ENCODE data around the gene ARAP3.

Gene ARAP3

DNA sequence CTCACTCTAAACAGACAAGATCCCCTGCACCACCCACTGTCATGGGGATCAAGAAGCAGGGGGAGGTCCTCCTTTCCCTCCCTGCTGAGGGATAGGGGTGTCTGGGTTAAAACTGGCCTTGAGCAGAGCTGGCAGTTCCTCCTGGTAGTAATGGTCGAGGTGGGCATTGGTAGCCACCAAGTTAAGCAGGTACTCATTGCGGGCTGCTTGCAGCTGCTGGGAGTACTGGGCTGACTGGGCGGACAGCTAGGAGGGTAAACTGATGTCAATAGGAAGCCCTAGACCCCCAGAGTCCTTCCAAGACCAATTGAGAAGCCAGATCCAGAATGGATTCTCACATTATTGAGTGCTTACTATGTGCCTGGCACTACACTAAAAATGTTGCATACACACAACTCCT is 34.2 kb downstream of the ARAP3 start:
- no peak overlapping the region for H3K4me3 ChIP-seq (ENCODE audit: control insufficient read depth in 1 of 7, extremely low read depth in 1 of 7, insufficient read depth in 4 of 7, low read depth in 2 of 7, low read length in 6 of 7)
- no peak for DNase-seq
- H3K27ac ChIP-seq (ENCODE audit: insufficient read depth in 1 of 2, low read depth in 1 of 2, low read length in 2 of 2, poor library complexity in 1 of 2, severe bottlenecking in 2 of 2) = no peak overlapping the region
- H3K27me3 ChIP-seq (replicated peaks in 2 of 5; ENCODE audit: control insufficient read depth in 4 of 5, insufficient read depth in 5 of 5, low read length in 4 of 5) = no peaks in the 10 kb centered on the region
- peaks cover 5 to 15% (median 12%) of the 10 kb centered on the region in 4 experiments for H3K4me1 ChIP-seq (ENCODE audit: control extremely low read depth in 1 of 4, control insufficient read depth in 4 of 4, insufficient read depth in 4 of 4, low read length in 3 of 4)
- CTCF ChIA-PET = interaction anchor here (1.0 kb wide), 1 partner anchor 27 kb away, joined by 3 read pairs; no protein-coding TSS in a partner anchor
- WGBS (ENCODE audit: insufficient coverage) = 100% methylated on average over 2 of the region's 3 CpGs
- no peaks in the 10 kb centered on the region for H3K9me3 ChIP-seq (ENCODE audit: control extremely low read depth in 1 of 5, control insufficient read depth in 4 of 5, insufficient read depth in 2 of 5, low read depth in 1 of 5, low read length in 4 of 5)
- peaks cover 2 to 45% (median 23%) of the 10 kb centered on the region in 4 experiments for H3K36me3 ChIP-seq (ENCODE audit: control insufficient read depth in 4 of 4, insufficient read depth in 4 of 4, low read length in 3 of 4)
- POLR2A ChIA-PET = interaction anchor here (0.7 kb wide), 1 partner anchor 856 kb away, joined by 3 read pairs; no protein-coding TSS in a partner anchor

DNA sequence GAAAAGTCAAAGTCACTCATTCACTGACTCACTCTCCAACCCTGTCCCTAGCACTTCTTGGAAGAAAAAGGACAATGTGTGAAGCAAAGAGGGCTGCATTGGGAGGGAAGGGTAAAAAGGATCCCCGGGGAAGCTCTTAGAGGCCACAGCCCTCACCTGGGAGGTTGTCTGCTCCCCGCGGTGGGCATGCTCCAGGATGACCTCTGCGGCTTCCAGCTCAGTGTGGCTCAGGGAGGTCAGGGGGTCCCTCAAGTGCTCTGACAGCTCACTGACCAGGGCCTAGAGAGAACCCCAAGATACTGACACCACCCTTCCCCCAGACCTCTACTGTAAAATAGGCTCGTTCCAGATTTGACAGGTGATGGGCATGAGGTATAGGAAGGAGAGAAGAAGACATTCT is 34.8 kb downstream of the ARAP3 start:
- no peak overlapping the region for H3K27ac ChIP-seq (ENCODE audit: insufficient read depth in 1 of 2, low read depth in 1 of 2, low read length in 2 of 2, poor library complexity in 1 of 2, severe bottlenecking in 2 of 2)
- POLR2A ChIA-PET = no interaction called here

DNA sequence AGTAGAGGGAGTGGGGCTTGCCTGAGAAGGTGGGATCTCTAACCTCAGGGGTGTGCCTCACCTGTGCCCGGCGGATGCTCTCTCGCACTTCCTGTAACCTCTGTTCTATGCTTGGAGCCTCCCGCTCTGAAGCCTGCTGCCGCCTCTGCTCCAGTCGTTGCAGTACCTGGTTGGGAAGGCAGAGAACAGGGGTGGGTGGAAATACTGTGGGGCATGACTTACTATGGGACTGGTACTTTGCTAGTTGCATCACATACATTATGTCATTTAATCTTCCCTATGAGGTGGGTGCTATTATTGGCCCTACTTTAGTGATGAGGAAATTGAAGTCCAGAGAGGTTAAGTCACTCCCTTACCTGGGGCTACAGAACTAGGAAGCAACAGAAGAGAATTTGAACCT is 36.0 kb downstream of the ARAP3 start:
- 100% methylated on average over 3 of the region's 6 CpGs for WGBS (ENCODE audit: insufficient coverage)
- no peak for DNase-seq
- no peak overlapping the region for H3K27ac ChIP-seq (ENCODE audit: insufficient read depth in 1 of 2, low read depth in 1 of 2, low read length in 2 of 2, poor library complexity in 1 of 2, severe bottlenecking in 2 of 2)
- H3K27me3 ChIP-seq (replicated peaks in 2 of 5; ENCODE audit: control insufficient read depth in 4 of 5, insufficient read depth in 5 of 5, low read length in 4 of 5) = no peaks in the 10 kb centered on the region
- H3K4me1 ChIP-seq (ENCODE audit: control extremely low read depth in 1 of 4, control insufficient read depth in 4 of 4, insufficient read depth in 4 of 4, low read length in 3 of 4) = peaks cover 0 to 7% (median 5%) of the 10 kb centered on the region in 4 experiments
- ChIA-PET POLR2A (no interaction called here), CTCF (interaction anchor here (1.3 to 1.4 kb wide), 2 partner anchors 8 to 14 kb away, joined by 3 read pairs; no protein-coding TSS in a partner anchor)
- no peaks in the 10 kb centered on the region for H3K9me3 ChIP-seq (ENCODE audit: control extremely low read depth in 1 of 5, control insufficient read depth in 4 of 5, insufficient read depth in 2 of 5, low read depth in 1 of 5, low read length in 4 of 5)
- no peak overlapping the region for H3K4me3 ChIP-seq (ENCODE audit: control insufficient read depth in 1 of 7, extremely low read depth in 1 of 7, insufficient read depth in 4 of 7, low read depth in 2 of 7, low read length in 6 of 7)
- H3K36me3 ChIP-seq (ENCODE audit: control insufficient read depth in 4 of 4, insufficient read depth in 4 of 4, low read length in 3 of 4) = peaks cover 2 to 53% (median 25%) of the 10 kb centered on the region in 4 experiments

More for the DNA sequence above, 34.8 kb downstream of the ARAP3 start:
- no peaks in the 10 kb centered on the region for H3K27me3 ChIP-seq (replicated peaks in 2 of 5; ENCODE audit: control insufficient read depth in 4 of 5, insufficient read depth in 5 of 5, low read length in 4 of 5)
- H3K4me3 ChIP-seq (ENCODE audit: control insufficient read depth in 1 of 7, extremely low read depth in 1 of 7, insufficient read depth in 4 of 7, low read depth in 2 of 7, low read length in 6 of 7) = no peak overlapping the region
- CTCF ChIA-PET = interaction anchor here (1.0 to 1.4 kb wide), 4 partner anchors 9 to 27 kb away, joined by 3 read pairs; no protein-coding TSS in a partner anchor
- peaks cover 5 to 14% (median 12%) of the 10 kb centered on the region in 4 experiments for H3K4me1 ChIP-seq (ENCODE audit: control extremely low read depth in 1 of 4, control insufficient read depth in 4 of 4, insufficient read depth in 4 of 4, low read length in 3 of 4)
- WGBS (ENCODE audit: insufficient coverage) = 98% methylated on average over 5 of the region's 5 CpGs
- peaks cover 2 to 48% (median 25%) of the 10 kb centered on the region in 4 experiments for H3K36me3 ChIP-seq (ENCODE audit: control insufficient read depth in 4 of 4, insufficient read depth in 4 of 4, low read length in 3 of 4)
- no peaks in the 10 kb centered on the region for H3K9me3 ChIP-seq (ENCODE audit: control extremely low read depth in 1 of 5, control insufficient read depth in 4 of 5, insufficient read depth in 2 of 5, low read depth in 1 of 5, low read length in 4 of 5)
- DNase-seq = no peak

DNA sequence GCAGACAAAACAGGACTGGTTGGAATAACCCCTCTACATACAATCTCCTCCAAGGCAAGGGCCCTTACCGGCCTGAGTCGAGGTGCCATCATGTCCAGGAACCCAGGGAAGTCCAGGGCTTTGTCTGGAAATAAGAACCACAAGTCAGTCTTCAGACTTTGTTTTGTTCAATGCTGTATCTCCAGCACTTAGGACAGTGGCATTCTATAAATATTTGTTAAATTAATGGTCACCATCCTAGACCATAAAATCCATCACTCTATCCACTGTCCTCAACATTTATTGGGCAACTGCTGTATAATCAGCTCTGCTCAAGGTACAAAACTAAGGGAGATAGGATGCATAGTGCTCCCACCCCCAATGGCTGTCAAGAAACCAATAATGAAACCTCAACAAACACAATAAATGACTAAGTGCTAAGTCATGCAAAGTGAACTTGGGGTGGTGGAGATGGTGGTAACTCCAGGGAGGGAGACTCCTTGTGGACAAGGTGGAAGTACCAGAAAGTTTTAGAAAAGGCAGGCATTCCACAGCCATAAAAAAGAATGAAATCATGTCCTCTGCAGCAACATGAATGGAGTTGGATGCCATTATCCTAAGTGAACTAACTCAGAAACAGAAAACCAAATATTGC is 40.3 kb downstream of the ARAP3 start:
- peaks cover 0 to 19% (median 15%) of the 10 kb centered on the region in 4 experiments for H3K4me1 ChIP-seq (ENCODE audit: control extremely low read depth in 1 of 4, control insufficient read depth in 4 of 4, insufficient read depth in 4 of 4, low read length in 3 of 4)
- no peaks in the 10 kb centered on the region for H3K9me3 ChIP-seq (ENCODE audit: control extremely low read depth in 1 of 5, control insufficient read depth in 4 of 5, insufficient read depth in 2 of 5, low read depth in 1 of 5, low read length in 4 of 5)
- H3K27ac ChIP-seq (ENCODE audit: insufficient read depth in 1 of 2, low read depth in 1 of 2, low read length in 2 of 2, poor library complexity in 1 of 2, severe bottlenecking in 2 of 2) = no peak overlapping the region
- ChIA-PET POLR2A (no interaction called here), CTCF (interaction anchor here (1.0 to 2.4 kb wide), 6 partner anchors 10 to 327 kb away, joined by 3 to 9 read pairs (median 4); partner anchors contain the start of gene RNF14)
- H3K4me3 ChIP-seq (ENCODE audit: control insufficient read depth in 1 of 7, extremely low read depth in 1 of 7, insufficient read depth in 4 of 7, low read depth in 2 of 7, low read length in 6 of 7) = no peak overlapping the region
- H3K36me3 ChIP-seq (ENCODE audit: control insufficient read depth in 4 of 4, insufficient read depth in 4 of 4, low read length in 3 of 4) = peaks cover 1 to 41% (median 17%) of the 10 kb centered on the region in 4 experiments
- no peaks in the 10 kb centered on the region for H3K27me3 ChIP-seq (replicated peaks in 2 of 5; ENCODE audit: control insufficient read depth in 4 of 5, insufficient read depth in 5 of 5, low read length in 4 of 5)
- DNase-seq = peak in 2 of 3 donors; percentile 46
- 100% methylated on average over 2 of the region's 2 CpGs for WGBS (ENCODE audit: insufficient coverage)

DNA sequence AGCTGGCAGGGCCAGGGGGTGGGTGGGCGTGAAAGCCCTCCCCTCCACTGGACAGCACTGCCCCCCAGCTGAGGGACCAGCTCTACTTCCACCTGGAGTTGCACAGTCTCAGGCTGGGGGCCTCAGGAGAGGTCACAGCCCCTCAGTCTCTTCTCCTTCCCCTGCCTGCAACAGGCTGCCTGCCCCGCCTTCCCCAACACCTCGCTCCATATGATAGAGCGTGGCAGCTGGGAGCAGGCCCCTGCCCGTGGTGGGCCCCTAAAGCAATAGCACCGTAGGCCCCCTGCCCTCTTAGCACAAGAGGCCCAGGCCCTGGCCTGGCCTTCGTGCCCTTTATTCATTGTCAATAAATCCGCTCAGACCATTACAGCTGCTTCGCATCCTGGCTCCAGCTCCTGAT is 41.3 kb downstream of the ARAP3 start:
- no peak for DNase-seq
- POLR2A ChIA-PET = no interaction called here
- 88% methylated on average over 9 of the region's 9 CpGs for WGBS (ENCODE audit: insufficient coverage)
- H3K4me1 ChIP-seq (ENCODE audit: control extremely low read depth in 1 of 4, control insufficient read depth in 4 of 4, insufficient read depth in 4 of 4, low read length in 3 of 4) = peaks cover 4 to 25% (median 22%) of the 10 kb centered on the region in 4 experiments
- no peaks in the 10 kb centered on the region for H3K27me3 ChIP-seq (replicated peaks in 2 of 5; ENCODE audit: control insufficient read depth in 4 of 5, insufficient read depth in 5 of 5, low read length in 4 of 5)
- H3K9me3 ChIP-seq (ENCODE audit: control extremely low read depth in 1 of 5, control insufficient read depth in 4 of 5, insufficient read depth in 2 of 5, low read depth in 1 of 5, low read length in 4 of 5) = no peaks in the 10 kb centered on the region
- no peak overlapping the region for H3K27ac ChIP-seq (ENCODE audit: insufficient read depth in 1 of 2, low read depth in 1 of 2, low read length in 2 of 2, poor library complexity in 1 of 2, severe bottlenecking in 2 of 2)
- CTCF ChIA-PET = interaction anchor here (0.9 to 1.3 kb wide), 2 partner anchors 13 to 49 kb away, joined by 3 to 5 read pairs; no protein-coding TSS in a partner anchor
- peaks cover 0 to 30% (median 11%) of the 10 kb centered on the region in 4 experiments for H3K36me3 ChIP-seq (ENCODE audit: control insufficient read depth in 4 of 4, insufficient read depth in 4 of 4, low read length in 3 of 4)
- H3K4me3 ChIP-seq (ENCODE audit: control insufficient read depth in 1 of 7, extremely low read depth in 1 of 7, insufficient read depth in 4 of 7, low read depth in 2 of 7, low read length in 6 of 7) = no peak overlapping the region

DNA sequence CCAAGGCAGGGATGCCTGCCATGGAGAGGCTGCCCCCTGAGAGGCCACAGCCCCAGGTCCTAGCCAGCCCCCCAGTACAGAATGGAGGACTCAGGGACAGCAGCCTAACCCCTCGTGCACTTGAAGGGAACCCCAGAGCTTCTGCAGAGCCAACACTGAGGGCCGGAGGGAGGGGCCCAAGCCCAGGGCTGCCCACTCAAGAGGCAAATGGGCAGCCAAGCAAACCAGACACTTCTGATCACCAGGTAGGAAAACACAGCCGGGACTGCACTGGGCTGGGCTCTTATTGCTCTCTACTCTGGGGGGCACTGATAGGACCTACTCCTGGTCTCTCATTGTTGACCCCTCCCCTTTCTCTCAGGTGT is 42.0 kb downstream of the ARAP3 start:
- Histone ChIP-seq H3K4me3 (ENCODE audit: control insufficient read depth in 1 of 7, extremely low read depth in 1 of 7, insufficient read depth in 4 of 7, low read depth in 2 of 7, low read length in 6 of 7) (no peak overlapping the region), H3K27me3 (replicated peaks in 2 of 5; ENCODE audit: control insufficient read depth in 4 of 5, insufficient read depth in 5 of 5, low read length in 4 of 5) (no peaks in the 10 kb centered on the region), H3K27ac (ENCODE audit: insufficient read depth in 1 of 2, low read depth in 1 of 2, low read length in 2 of 2, poor library complexity in 1 of 2, severe bottlenecking in 2 of 2) (no peak overlapping the region), H3K9me3 (ENCODE audit: control extremely low read depth in 1 of 5, control insufficient read depth in 4 of 5, insufficient read depth in 2 of 5, low read depth in 1 of 5, low read length in 4 of 5) (no peaks in the 10 kb centered on the region), H3K36me3 (ENCODE audit: control insufficient read depth in 4 of 4, insufficient read depth in 4 of 4, low read length in 3 of 4) (peaks cover 0 to 25% (median 10%) of the 10 kb centered on the region in 4 experiments), H3K4me1 (ENCODE audit: control extremely low read depth in 1 of 4, control insufficient read depth in 4 of 4, insufficient read depth in 4 of 4, low read length in 3 of 4) (peaks cover 4 to 31% (median 27%) of the 10 kb centered on the region in 4 experiments)
- CTCF ChIA-PET = interaction anchor here (1.3 kb wide), 1 partner anchor 48 kb away, joined by 5 read pairs; no protein-coding TSS in a partner anchor
- POLR2A ChIA-PET = no interaction called here
- no peak for DNase-seq
- WGBS (ENCODE audit: insufficient coverage) = 93% methylated on average over 3 of the region's 3 CpGs
